SW480 (cell line): Measurements from ENCODE around the gene PARS2.

Experiments used
- DNase-seq: peaks from one replicate; pipeline ENCODE4 v3.0.0-alpha.2; 2016; ENCODE audit warnings: low spot score

PARS2 gene

DNA sequence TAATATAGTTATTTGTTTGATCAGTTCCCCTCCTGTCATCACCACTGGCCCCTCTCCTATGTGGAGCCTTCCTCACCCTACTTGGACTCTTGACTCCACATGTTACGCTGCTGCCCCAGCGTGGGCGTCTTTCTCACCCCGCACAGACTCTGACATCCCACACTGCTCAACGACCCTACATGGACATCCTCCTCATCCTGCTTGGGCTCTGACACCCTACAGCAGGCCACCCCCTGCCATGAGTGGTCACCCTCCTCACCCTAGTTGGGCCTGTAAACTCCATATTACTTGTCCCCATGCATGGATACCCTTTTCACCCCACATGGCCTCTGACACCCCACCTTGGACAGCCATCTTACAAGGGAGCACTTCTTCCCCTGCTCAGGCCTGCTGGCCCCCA lies 27.6 kb downstream of the PARS2 start:
- no peak for DNase-seq

DNA sequence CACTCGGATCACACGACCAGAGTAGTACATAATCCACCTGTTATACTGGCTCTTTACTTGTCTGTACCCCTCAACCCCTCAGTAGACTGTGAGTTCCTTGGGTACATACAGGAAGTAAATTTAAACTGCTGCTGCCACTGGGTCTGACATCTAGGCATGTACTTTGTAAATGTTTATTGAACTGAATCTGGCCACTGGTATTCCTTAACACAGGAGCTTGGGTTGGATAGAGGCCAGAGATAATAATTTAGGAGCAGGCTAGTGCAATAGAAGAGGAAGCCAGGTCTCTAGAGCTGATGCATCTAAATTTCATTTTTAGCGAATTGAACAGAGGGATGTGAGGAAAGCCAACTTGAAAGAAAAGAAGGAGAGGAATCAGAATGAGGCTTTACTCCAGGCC lies 36.3 kb downstream of the PARS2 start:
- DNase-seq: no peak

DNA sequence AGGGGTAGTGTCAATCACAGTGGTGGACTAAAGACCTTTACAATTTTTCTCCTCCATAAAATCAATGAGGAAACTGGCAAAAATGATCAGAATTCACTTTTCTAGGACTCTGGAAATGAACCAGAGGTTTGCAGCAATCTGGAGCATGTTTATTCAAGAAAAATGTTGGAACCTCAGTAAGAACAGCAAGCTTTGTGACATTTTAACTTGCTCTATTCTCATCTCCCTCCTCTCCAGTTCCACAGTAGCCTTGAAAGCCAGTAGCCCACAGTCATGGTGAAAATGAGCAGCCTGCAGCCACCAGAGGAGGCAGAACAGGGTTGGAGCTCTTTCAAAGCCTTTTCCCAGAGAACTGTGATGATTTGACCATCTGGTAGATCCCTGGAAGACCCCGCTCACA lies 39.6 kb downstream of the PARS2 start:
- DNase-seq: no peak

DNA sequence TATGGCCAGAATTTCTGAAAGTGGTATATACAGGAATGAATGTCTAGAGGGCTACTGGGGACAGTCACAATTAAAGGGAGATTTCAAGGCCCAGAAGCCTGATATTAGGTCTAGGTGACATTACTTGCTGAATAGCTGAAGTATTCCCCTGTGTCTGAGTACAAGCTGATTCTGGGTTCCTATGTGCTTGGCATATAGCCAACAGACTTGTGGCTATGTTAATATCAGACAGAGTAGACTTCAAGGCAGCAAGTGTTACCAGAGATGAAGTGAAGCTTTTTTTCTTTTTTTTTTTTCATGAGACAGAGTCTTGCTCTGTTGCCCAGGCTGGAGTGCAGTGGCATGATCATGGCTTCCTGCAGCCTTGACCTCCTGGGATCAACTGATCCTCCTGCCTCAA lies 40.3 kb downstream of the PARS2 start:
- DNase-seq: no peak

DNA sequence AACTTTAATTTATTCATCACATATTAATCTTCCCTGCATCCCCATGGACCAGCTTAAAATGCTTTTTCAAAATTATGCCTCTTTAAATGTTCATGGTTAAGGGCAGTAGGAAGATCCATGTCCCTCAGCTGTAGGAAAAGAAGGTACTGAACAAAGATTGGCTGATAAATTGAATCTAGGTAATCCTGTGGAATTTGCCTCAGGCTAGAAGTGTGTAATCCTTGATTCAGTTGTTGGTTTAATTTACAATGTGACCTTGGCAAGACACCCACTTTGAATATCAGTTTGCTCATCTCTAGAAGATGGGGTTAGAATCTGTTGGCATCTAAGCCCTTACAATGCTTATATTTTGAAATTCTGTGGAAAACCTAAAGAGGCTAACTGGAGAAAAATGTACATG lies 42.6 kb downstream of the PARS2 start:
- DNase-seq: no peak

DNA sequence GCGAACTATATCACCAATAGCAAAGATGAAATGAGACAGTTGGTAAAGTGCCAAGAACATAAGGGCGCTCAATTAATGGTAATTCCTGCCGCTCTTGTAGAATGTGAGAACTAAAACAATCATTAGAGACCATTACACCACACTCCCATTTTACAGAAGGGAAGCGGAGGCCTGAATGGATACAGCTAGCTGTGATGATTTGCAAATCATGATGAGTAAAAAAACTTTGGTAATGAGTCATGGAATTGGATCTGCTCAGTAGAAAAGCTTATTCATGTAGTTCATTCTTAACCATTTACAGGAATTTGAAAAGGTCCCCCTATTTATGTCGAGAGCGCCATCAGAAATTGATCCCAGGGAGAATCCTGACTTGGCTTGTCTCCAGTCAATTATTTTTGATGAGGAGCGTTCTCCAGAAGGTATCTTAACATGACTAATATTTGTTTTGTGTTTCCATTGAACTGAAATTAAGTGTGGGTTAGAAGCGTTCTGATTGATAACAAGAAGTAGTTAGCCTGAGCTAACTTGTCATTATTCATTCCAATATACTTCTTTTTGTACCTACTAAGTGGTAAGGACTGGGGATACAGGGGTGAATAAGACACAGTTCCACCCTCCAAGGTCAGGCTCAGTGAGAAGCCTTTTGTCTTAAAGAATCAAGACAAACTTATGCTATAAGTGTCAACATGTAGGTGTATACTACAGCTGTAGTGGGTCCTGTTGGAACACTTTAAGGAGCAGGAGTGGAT lies 47.9 kb downstream of the PARS2 start:
- DNase-seq: peak; percentile 6

DNA sequence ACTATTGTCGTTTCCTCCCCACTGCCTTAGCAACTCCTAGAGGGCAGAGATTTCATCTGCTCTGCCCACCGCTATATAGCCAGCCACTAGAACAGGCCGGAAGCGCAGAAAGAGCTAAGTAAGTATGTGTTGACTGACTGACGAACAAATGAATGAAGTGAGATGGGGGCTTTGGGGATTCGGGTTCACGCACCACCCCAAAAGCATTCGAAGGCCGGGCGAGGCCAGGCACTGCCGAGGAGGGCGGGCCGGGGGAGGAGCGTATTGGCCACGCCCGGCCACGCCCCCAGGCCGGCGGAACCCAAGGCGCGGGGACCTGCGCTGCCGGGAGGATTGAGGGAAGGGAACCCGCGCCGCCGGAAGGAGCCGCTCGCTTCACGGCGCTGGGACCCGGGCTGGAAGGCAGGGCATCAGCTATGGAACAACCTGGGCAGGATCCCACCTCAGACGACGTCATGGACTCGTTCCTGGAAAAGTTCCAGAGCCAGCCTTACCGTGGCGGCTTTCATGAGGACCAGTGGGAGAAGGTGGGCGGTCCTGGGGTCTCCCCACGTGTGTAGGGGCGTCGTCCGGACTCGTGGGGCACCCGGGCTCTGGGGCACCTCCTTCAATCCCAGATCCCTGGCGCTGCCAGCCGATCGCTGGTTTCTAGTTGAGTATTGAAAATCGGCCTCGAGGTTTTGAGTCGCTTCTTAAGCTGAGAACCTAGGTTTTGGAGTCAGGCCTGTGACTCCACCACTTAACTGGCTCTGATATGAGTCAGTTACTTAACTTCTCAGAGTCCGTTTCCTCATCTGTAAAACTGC lies 48.6 kb downstream of the PARS2 start, which contains the start of gene TTC4:
TTC4 (plus strand) TSS at position 369 of the 806 bp plus-strand sequence; CDS start at position 417, 48 bp downstream.
- DNase-seq: peak; percentile 74

DNA sequence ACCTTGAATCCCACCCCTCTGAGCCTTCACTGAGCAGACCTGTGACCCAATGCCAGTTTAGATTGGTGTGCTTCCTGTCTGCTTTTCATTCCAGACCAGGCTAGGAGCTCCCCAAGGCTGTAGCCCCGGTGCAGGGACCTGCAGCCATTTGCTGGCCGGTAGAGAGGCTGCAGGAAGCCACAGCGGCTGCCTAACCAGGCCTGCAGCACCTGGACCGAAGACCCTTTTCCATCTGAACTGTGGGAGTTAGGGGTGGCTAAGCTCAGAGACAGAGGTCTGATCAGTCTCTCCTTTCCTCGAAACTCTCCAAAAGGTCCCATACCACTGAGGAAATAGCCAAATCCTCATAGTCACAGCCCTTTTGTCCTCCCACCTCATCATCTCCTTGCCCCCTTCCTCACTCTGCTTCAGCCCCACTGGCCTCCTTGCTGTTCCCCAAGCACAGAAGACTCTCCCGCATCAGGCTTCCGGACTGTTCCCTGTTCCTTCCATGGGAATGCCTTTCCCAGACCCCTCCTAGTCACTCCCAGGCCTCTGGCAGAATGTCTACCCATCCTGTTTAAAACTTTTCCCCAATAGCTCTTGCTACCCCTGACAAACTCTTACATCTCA lies 49.3 kb downstream of the PARS2 start:
- no peak for DNase-seq

DNA sequence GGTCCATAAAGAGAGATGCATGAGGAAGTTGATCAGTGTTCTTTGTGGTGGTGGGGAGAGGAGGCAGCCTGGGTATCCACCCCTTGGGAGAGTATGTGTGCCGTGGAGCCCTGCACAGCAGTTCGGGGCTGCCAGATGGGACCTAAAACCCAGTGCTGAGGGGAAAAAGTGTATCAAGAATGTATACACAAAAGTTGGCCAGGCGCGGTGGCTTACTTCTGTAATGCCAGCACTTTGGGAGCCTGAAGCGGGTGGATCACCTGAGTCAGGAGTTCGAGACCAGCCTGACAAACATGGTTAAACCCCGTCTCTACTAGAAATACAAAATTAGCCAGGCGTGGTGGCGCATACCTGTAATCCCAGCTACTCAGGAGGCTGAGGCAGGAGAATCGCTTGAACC lies 52.8 kb downstream of the PARS2 start:
- no peak for DNase-seq

DNA sequence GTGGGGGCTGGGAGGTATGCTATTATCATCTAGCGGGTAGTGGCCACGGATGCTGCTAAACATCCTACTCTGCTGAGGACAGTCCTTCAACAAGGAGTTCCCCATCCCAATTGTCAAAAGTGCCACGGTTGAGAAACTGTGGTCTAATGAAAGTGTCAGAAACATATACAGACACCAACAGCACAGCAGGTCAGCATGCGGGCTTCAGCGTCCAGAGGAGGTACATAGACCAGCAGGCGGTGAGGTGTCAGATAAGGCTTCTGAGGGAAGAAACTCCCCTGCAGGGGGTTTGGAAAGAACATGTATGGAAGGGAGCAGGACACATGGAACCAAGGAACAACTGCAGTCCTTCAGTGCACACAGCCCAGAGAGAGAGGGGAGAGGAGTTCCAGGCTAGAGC lies 53.5 kb downstream of the PARS2 start:
- no peak for DNase-seq

DNA sequence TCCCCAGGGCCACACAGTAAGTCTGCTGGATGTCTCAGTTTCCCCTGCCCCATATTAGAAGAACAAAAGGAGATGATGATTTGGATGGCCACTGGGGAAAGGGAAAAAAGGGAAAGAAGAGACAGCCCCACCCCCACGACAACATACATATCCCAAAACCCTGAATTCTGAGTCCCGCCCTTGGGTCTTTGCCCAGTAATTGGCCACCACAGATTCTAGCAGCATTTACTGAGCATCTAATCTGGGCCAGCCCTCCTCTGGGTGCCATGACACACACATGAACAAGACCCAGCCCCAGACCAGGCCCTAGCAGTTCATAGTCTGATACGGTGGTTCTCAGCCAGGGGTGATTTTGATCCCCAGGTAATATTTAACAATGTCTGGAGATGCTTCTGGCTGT lies 53.9 kb downstream of the PARS2 start:
- DNase-seq: no peak

DNA sequence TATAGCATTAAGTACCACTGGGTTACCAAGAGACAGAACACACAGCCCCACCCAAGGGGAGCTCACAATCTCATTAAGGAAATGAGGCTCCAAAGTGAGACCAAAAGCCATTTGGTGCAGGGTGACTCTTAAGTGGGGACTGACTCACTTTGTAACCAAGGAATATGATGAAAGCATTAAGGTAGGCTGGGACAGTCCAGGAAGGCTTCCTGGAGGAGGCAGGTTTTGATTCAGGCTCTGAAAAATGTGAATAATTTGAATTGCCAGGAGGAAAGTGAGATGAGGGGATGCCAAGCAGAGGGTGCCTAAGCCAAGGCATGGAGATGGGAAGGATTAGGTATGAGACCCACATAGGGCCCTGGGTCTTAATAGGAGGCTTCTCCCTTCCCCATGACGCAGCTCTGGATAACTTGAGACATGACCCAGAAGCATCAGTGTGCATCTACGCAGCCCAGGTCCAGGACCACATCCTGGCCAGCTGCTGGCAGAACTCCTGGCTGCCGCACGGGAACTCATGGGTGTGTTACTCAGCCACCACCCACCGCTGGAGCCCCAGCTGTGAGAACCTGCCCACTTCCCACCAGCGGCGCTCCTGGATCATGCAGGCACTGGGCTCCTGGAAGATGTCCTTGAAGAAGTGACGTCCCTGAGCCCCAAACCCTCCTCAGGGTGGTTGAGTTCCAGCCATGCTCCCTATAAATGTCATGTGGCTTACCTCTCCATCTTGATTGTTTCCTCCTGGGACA lies 54.6 kb downstream of the PARS2 start:
- DNase-seq: no peak

DNA sequence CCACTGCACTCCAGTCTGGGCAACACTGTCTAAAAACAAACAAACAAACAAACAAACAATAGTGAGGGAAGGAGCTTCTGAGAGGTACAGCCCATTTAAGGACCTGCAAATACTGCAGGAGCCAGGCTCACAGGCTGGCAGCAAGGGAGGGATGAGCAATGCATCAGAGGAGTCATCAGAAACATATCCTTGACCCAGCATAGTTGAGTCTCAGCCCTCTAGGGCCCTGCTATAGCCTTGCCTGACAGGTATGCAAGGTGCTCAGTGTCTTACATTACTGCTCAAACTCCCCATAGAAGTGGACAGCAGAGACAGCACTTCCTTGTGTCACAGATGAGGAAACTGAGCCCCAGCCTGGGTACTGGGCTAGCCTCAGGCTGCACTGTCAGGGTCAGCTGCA lies 55.9 kb downstream of the PARS2 start:
- DNase-seq: no peak
